GM20000 (cell line): ENCODE measurements around the gene TMEM250.

ENCODE experiments used
- DNase-seq: peaks from one replicate; pipeline ENCODE4 v3.0.0; 2012; ENCODE audit warnings: low spot score
- CTCF ChIP-seq: IDR thresholded peaks from 2 replicates; pipeline ENCODE4 v1.5.1; 2012; ENCODE audit warnings: mild to moderate bottlenecking, control low read depth; ENCODE audit errors: extremely low read depth, missing control alignments

Gene TMEM250

GRCh38 chr9:136100700-136101614 lies 17.7 kb downstream of the TMEM250 start:
- TF ChIP-seq CTCF = no peak
- no peak for DNase-seq

- TF ChIP-seq CTCF = no peak
- no peak for DNase-seq
Observed at GRCh38 chr9:136099542-136099941, 19.1 kb downstream of the TMEM250 start.

GRCh38 chr9:136098844-136099243 lies 19.8 kb downstream of the TMEM250 start:
- TF ChIP-seq CTCF = no peak
- DNase-seq = no peak

- no peak for TF ChIP-seq CTCF
- DNase-seq = no peak
Observed at GRCh38 chr9:136098210-136098609, 20.5 kb downstream of the TMEM250 start.

- TF ChIP-seq CTCF = no peak
- DNase-seq = peak; percentile 33
Observed at GRCh38 chr9:136096505-136097001, 22.1 kb downstream of the TMEM250 start.

- no peak for TF ChIP-seq CTCF
- DNase-seq = no peak
Observed at GRCh38 chr9:136095070-136096058, 23.3 kb downstream of the TMEM250 start, which contains the start of gene NACC2. Gene NACC2 (minus strand): TSS chr9:136095289. CDS start chr9:136050521, 44,768 bp downstream.
